ENCODE measurements around the gene CNTN6.

Gene CNTN6

DNA sequence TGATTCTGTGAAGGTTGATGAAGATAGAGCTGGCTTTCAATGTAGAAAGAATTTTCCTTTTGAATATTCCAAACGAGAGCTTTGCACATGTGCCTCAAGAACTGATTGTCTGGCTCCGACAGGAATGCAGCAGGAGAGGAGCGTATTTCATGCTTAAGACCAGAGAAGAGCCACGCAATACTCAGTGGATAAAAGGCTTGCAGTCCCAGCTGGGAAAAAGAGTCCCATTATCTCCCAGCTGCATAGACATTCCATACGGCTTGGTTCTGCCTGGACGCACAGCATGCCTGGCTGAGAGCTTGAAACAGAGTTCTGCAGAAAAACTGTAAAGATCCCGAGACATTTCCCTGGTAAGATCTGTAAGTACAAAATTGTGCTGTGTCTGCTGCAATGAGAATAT, at the start of gene CNTN6:
Gene CNTN6 (plus strand): TSS at position 254 of the 400 bp plus-strand sequence. CDS start 54,985 bp downstream, outside the sequence.
- H3K27me3 ChIP-seq (ENCODE audit: control insufficient read depth, insufficient read depth, low read length), result no peaks in the 10 kb centered on the region
- H3K9ac ChIP-seq (ENCODE audit: low read length), result no peak within 1 kb of the TSS

DNA sequence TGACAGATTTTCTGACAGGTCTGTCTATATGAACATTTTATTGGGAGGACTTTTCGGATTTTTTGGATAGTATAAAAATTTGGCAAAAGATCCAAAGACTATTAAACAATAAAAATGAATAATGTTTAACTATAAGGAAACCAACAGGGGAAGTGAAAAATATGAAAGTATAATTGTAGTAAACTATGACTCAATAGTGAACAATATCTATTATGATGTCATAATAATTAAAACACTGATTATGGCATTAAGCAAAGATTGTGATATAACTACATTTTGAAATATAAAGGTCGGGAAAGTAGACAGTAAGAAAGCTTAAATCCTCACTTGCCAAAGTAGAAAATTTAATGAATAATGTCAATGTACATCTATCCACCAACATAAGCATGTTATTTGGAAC, 44.3 kb upstream of the CNTN6 start:
- no peak overlapping the region for H3K9ac ChIP-seq (ENCODE audit: low read length)
- no peaks in the 10 kb centered on the region for H3K36me3 ChIP-seq (ENCODE audit: control insufficient read depth, insufficient read depth, low read length)
- H3K27me3 ChIP-seq (ENCODE audit: control insufficient read depth, insufficient read depth, low read length), result no peaks in the 10 kb centered on the region
- H3K4me3 ChIP-seq (ENCODE audit: low read length), result no peak overlapping the region
- no peaks in the 10 kb centered on the region for H3K9me3 ChIP-seq (ENCODE audit: control insufficient read depth, low read length)
- no peaks in the 10 kb centered on the region for H3K4me1 ChIP-seq (ENCODE audit: control insufficient read depth, insufficient read depth, low read length)

More for the DNA sequence above, at the start of gene CNTN6:
- no peak within 1 kb of the TSS for H3K4me3 ChIP-seq (ENCODE audit: low read length)
- H3K4me1 ChIP-seq (ENCODE audit: control insufficient read depth, insufficient read depth, low read length), result no peaks in the 10 kb centered on the region
- no peaks in the 10 kb centered on the region for H3K36me3 ChIP-seq (ENCODE audit: control insufficient read depth, insufficient read depth, low read length)
- no peaks in the 10 kb centered on the region for H3K9me3 ChIP-seq (ENCODE audit: control insufficient read depth, low read length)

DNA sequence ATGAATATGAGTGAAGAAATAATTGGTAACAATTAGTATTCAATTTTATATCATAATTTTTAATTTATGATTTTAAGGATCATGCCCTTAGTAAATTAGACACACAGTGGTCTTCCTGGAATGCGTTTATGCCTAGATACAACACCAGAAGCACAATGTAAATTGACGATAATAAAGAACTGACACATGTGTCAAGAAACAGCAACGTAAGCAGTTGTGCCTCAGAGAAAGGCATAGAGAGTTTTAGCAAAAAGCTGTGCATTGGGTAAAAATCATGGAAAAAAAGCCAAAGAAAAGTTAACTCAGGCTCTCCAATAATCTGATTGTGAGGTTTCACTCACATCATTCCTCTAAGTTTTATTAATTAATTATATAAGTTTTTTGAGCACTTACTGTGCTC, 37.0 kb upstream of the CNTN6 start:
- Histone ChIP-seq H3K27me3 (ENCODE audit: control insufficient read depth, insufficient read depth, low read length) (no peaks in the 10 kb centered on the region), H3K4me3 (ENCODE audit: low read length) (no peak overlapping the region), H3K36me3 (ENCODE audit: control insufficient read depth, insufficient read depth, low read length) (no peaks in the 10 kb centered on the region), H3K9me3 (ENCODE audit: control insufficient read depth, low read length) (no peaks in the 10 kb centered on the region), H3K9ac (ENCODE audit: low read length) (no peak overlapping the region), H3K4me1 (ENCODE audit: control insufficient read depth, insufficient read depth, low read length) (no peaks in the 10 kb centered on the region)

- H3K27me3 ChIP-seq (ENCODE audit: control insufficient read depth, insufficient read depth, low read length), result no peaks in the 10 kb centered on the region
- no peak overlapping the region for H3K4me3 ChIP-seq (ENCODE audit: low read length)
- no peaks in the 10 kb centered on the region for H3K4me1 ChIP-seq (ENCODE audit: control insufficient read depth, insufficient read depth, low read length)
- no peaks in the 10 kb centered on the region for H3K36me3 ChIP-seq (ENCODE audit: control insufficient read depth, insufficient read depth, low read length)
- no peak overlapping the region for H3K9ac ChIP-seq (ENCODE audit: low read length)
- H3K9me3 ChIP-seq (ENCODE audit: control insufficient read depth, low read length), result no peaks in the 10 kb centered on the region
Measured at GRCh38 chr3:1056744-1057143, 36.1 kb upstream of the CNTN6 start.

DNA sequence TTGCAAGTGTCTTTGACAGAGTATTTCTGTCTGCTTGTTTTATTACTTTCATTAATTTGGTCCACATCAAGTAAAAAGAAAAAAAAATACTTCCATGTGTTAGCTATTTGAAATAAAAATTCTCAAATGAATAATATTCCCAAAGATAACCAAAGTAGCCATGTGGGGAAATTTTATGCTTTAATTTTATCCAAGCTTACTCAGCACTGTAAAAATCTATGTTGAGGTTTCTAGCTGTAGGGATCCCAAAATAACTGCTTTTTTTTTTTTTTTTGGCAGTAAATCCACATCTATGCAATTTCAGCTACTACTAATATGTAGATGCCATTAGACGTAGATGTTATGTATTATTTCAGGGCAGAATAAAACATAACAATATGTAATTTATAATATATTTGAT, 35.4 kb upstream of the CNTN6 start:
- no peaks in the 10 kb centered on the region for H3K27me3 ChIP-seq (ENCODE audit: control insufficient read depth, insufficient read depth, low read length)
- no peaks in the 10 kb centered on the region for H3K9me3 ChIP-seq (ENCODE audit: control insufficient read depth, low read length)
- H3K4me1 ChIP-seq (ENCODE audit: control insufficient read depth, insufficient read depth, low read length), result no peaks in the 10 kb centered on the region
- H3K9ac ChIP-seq (ENCODE audit: low read length), result no peak overlapping the region
- H3K36me3 ChIP-seq (ENCODE audit: control insufficient read depth, insufficient read depth, low read length), result no peaks in the 10 kb centered on the region
- no peak overlapping the region for H3K4me3 ChIP-seq (ENCODE audit: low read length)

GRCh38 chr3:1068985-1069384, 23.8 kb upstream of the CNTN6 start:
- Histone ChIP-seq H3K4me3 (ENCODE audit: low read length) (no peak overlapping the region), H3K4me1 (ENCODE audit: control insufficient read depth, insufficient read depth, low read length) (no peaks in the 10 kb centered on the region), H3K9ac (ENCODE audit: low read length) (no peak overlapping the region), H3K27me3 (ENCODE audit: control insufficient read depth, insufficient read depth, low read length) (no peaks in the 10 kb centered on the region), H3K9me3 (ENCODE audit: control insufficient read depth, low read length) (no peaks in the 10 kb centered on the region), H3K36me3 (ENCODE audit: control insufficient read depth, insufficient read depth, low read length) (no peaks in the 10 kb centered on the region)

GRCh38 chr3:1072041-1072440, 20.8 kb upstream of the CNTN6 start:
- Histone ChIP-seq H3K27me3 (ENCODE audit: control insufficient read depth, insufficient read depth, low read length) (no peaks in the 10 kb centered on the region), H3K9me3 (ENCODE audit: control insufficient read depth, low read length) (no peaks in the 10 kb centered on the region), H3K4me1 (ENCODE audit: control insufficient read depth, insufficient read depth, low read length) (no peaks in the 10 kb centered on the region), H3K9ac (ENCODE audit: low read length) (no peak overlapping the region), H3K4me3 (ENCODE audit: low read length) (no peak overlapping the region), H3K36me3 (ENCODE audit: control insufficient read depth, insufficient read depth, low read length) (no peaks in the 10 kb centered on the region)

DNA sequence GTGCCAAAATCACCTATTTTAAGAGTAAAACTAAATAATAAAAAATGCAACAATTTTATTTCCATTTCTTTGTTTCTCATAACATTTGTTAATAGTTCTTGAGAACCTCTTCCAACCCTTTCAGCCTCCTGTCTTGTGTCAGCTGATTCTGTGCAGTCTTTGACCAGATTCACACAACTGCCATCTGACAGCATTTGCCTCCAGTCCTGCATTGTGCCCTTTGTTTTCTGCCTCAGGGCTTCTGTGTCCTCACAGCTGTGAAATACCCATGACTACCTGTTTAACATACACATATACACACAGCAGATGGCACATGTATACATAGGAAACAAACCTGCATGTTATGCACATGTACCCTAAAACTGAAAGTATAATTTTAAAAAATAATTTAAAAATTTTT, 13.2 kb upstream of the CNTN6 start:
- Histone ChIP-seq H3K4me1 (ENCODE audit: control insufficient read depth, insufficient read depth, low read length) (no peaks in the 10 kb centered on the region), H3K4me3 (ENCODE audit: low read length) (no peak overlapping the region), H3K9me3 (ENCODE audit: control insufficient read depth, low read length) (no peaks in the 10 kb centered on the region), H3K9ac (ENCODE audit: low read length) (no peak overlapping the region), H3K36me3 (ENCODE audit: control insufficient read depth, insufficient read depth, low read length) (no peaks in the 10 kb centered on the region), H3K27me3 (ENCODE audit: control insufficient read depth, insufficient read depth, low read length) (no peaks in the 10 kb centered on the region)

DNA sequence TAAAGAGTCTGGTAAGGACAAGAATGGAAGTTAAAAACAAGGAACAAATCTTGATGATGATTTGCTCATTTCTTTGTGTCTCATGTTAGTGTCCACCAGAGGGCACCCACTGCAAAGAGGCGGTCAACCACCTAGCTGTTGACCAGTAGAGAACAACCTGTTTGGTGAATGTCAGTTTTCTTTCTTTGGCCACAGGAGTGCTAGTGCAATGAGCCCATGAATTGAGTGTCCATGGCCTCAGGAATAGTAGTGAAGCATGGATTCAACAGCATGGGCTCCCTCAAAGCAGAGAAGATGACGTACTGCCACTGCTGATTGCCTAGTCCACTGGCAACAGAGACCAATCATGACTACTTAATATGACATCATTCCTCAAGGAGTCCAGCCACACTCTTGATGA, 10.7 kb upstream of the CNTN6 start:
- no peaks in the 10 kb centered on the region for H3K36me3 ChIP-seq (ENCODE audit: control insufficient read depth, insufficient read depth, low read length)
- no peaks in the 10 kb centered on the region for H3K4me1 ChIP-seq (ENCODE audit: control insufficient read depth, insufficient read depth, low read length)
- no peaks in the 10 kb centered on the region for H3K9me3 ChIP-seq (ENCODE audit: control insufficient read depth, low read length)
- no peak overlapping the region for H3K9ac ChIP-seq (ENCODE audit: low read length)
- no peaks in the 10 kb centered on the region for H3K27me3 ChIP-seq (ENCODE audit: control insufficient read depth, insufficient read depth, low read length)
- H3K4me3 ChIP-seq (ENCODE audit: low read length), result no peak overlapping the region

DNA sequence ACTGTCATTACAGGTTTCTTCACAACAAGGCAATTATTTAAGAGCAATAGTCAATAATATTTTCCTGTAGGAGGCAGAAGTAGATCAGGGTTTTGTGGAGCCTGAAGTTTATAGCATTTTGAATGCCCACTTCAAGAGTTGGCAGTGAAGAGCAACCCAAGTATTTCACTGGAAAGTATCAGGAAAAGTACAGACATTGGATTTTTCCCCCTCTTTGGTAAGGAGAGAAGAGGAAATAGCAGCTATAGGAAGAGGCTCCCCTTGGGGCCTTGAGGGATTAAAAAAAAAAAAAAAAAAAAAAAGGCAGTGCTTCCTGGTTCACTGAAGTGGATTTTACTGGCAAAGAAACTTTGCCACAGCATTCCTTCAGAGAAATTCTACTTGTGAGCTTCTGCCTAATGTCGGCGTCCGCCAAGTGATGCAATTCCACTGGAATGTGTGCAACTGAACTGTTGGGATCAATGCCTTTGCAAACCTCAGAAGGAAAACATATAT, 5.7 kb upstream of the CNTN6 start:
- Histone ChIP-seq H3K9ac (ENCODE audit: low read length) (no peak overlapping the region), H3K27me3 (ENCODE audit: control insufficient read depth, insufficient read depth, low read length) (no peaks in the 10 kb centered on the region), H3K36me3 (ENCODE audit: control insufficient read depth, insufficient read depth, low read length) (no peaks in the 10 kb centered on the region), H3K4me1 (ENCODE audit: control insufficient read depth, insufficient read depth, low read length) (no peaks in the 10 kb centered on the region), H3K9me3 (ENCODE audit: control insufficient read depth, low read length) (no peaks in the 10 kb centered on the region), H3K4me3 (ENCODE audit: low read length) (no peak overlapping the region)

DNA sequence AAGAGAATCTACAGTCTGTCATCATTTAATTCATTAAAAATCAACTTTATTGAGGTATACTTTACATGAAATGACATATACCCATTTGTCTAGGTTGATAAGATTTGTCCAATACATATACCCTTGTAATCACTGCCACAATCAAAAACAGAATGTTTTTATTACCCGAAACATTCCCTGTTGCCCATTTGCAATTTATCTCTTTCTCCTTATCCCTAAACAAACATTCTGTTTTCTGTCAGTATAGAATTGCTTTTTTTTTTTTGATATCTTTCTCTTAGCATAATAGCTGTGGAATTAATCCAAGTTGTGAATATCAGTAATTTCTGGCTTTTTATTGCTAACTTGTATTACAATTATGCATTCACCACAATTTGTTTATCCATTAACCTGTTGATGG, 4.3 kb upstream of the CNTN6 start:
- Histone ChIP-seq H3K36me3 (ENCODE audit: control insufficient read depth, insufficient read depth, low read length) (no peaks in the 10 kb centered on the region), H3K4me3 (ENCODE audit: low read length) (no peak overlapping the region), H3K4me1 (ENCODE audit: control insufficient read depth, insufficient read depth, low read length) (no peaks in the 10 kb centered on the region), H3K27me3 (ENCODE audit: control insufficient read depth, insufficient read depth, low read length) (no peaks in the 10 kb centered on the region), H3K9ac (ENCODE audit: low read length) (no peak overlapping the region), H3K9me3 (ENCODE audit: control insufficient read depth, low read length) (no peaks in the 10 kb centered on the region)

GRCh38 chr3:1091286-1091685, 1.5 kb upstream of the CNTN6 start:
- Histone ChIP-seq H3K27me3 (ENCODE audit: control insufficient read depth, insufficient read depth, low read length) (no peaks in the 10 kb centered on the region), H3K36me3 (ENCODE audit: control insufficient read depth, insufficient read depth, low read length) (no peaks in the 10 kb centered on the region), H3K9ac (ENCODE audit: low read length) (no peak overlapping the region), H3K9me3 (ENCODE audit: control insufficient read depth, low read length) (no peaks in the 10 kb centered on the region), H3K4me3 (ENCODE audit: low read length) (no peak overlapping the region), H3K4me1 (ENCODE audit: control insufficient read depth, insufficient read depth, low read length) (no peaks in the 10 kb centered on the region)

GRCh38 chr3:1092061-1092460, 763 bp upstream of the CNTN6 start:
- no peak overlapping the region for H3K4me3 ChIP-seq (ENCODE audit: low read length)
- no peak overlapping the region for H3K9ac ChIP-seq (ENCODE audit: low read length)
- no peaks in the 10 kb centered on the region for H3K36me3 ChIP-seq (ENCODE audit: control insufficient read depth, insufficient read depth, low read length)
- no peaks in the 10 kb centered on the region for H3K27me3 ChIP-seq (ENCODE audit: control insufficient read depth, insufficient read depth, low read length)
- no peaks in the 10 kb centered on the region for H3K4me1 ChIP-seq (ENCODE audit: control insufficient read depth, insufficient read depth, low read length)
- no peaks in the 10 kb centered on the region for H3K9me3 ChIP-seq (ENCODE audit: control insufficient read depth, low read length)
